ENCODE data around the gene TRIM67.
"Not testable (repeated sequence)": the region's sequence is repeated elsewhere in the genome, so short reads cannot be mapped to it uniquely, and the experiment has no call there.

The TRIM67 gene

GRCh38 chr1:231161667-231162296 lies at the start of gene TRIM67:
Gene TRIM67, plus strand, starts transcription at chr1:231162058. Its CDS starts 912 bp downstream, at chr1:231162970.
- Histone ChIP-seq H3K4me3 (ENCODE audit: low read depth in 1 of 2, low read length in 2 of 2) (peak within 1 kb of the TSS in 1 of 2 donors; percentile 62), H3K9me3 (ENCODE audit: control insufficient read depth in 1 of 2, low read length in 2 of 2) (no peaks in the 10 kb centered on the region), H3K27me3 (ENCODE audit: low read depth, low read length) (peaks cover 31% of the 10 kb centered on the region), H3K27ac (ENCODE audit: low read length) (no peak within 1 kb of the TSS), H3K36me3 (ENCODE audit: control insufficient read depth in 1 of 2, insufficient read depth in 2 of 2, low read length in 2 of 2) (no peaks in the 10 kb centered on the region), H3K4me1 (ENCODE audit: control insufficient read depth in 1 of 2, insufficient read depth in 2 of 2, low read length in 2 of 2) (peaks cover 0 to 32% of the 10 kb centered on the region in 2 donors)

GRCh38 chr1:231116738-231117137 lies 45.1 kb upstream of the TRIM67 start:
- H3K4me3 ChIP-seq (ENCODE audit: low read depth in 1 of 2, low read length in 2 of 2) = no peak overlapping the region
- H3K4me1 ChIP-seq (ENCODE audit: control insufficient read depth in 1 of 2, insufficient read depth in 2 of 2, low read length in 2 of 2) = no peaks in the 10 kb centered on the region
- no peaks in the 10 kb centered on the region for H3K36me3 ChIP-seq (ENCODE audit: control insufficient read depth in 1 of 2, insufficient read depth in 2 of 2, low read length in 2 of 2)
- H3K27me3 ChIP-seq (ENCODE audit: low read depth, low read length) = no peaks in the 10 kb centered on the region
- peaks cover 0 to 8% of the 10 kb centered on the region in 2 donors for H3K9me3 ChIP-seq (ENCODE audit: control insufficient read depth in 1 of 2, low read length in 2 of 2)
- H3K27ac ChIP-seq (ENCODE audit: low read length) = no peak overlapping the region

- Histone ChIP-seq H3K9me3 (ENCODE audit: control insufficient read depth in 1 of 2, low read length in 2 of 2) (peaks cover 0 to 8% of the 10 kb centered on the region in 2 donors), H3K4me1 (ENCODE audit: control insufficient read depth in 1 of 2, insufficient read depth in 2 of 2, low read length in 2 of 2) (no peaks in the 10 kb centered on the region), H3K27ac (ENCODE audit: low read length) (no peak overlapping the region), H3K36me3 (ENCODE audit: control insufficient read depth in 1 of 2, insufficient read depth in 2 of 2, low read length in 2 of 2) (no peaks in the 10 kb centered on the region), H3K27me3 (ENCODE audit: low read depth, low read length) (no peaks in the 10 kb centered on the region), H3K4me3 (ENCODE audit: low read depth in 1 of 2, low read length in 2 of 2) (no peak overlapping the region)
Observed at GRCh38 chr1:231118704-231119453, 43.0 kb upstream of the TRIM67 start.

GRCh38 chr1:231121533-231121932 lies 40.3 kb upstream of the TRIM67 start:
- Histone ChIP-seq H3K9me3 (ENCODE audit: control insufficient read depth in 1 of 2, low read length in 2 of 2) (peaks cover 0 to 8% of the 10 kb centered on the region in 2 donors), H3K36me3 (ENCODE audit: control insufficient read depth in 1 of 2, insufficient read depth in 2 of 2, low read length in 2 of 2) (no peaks in the 10 kb centered on the region), H3K27ac (ENCODE audit: low read length) (no peak overlapping the region), H3K27me3 (ENCODE audit: low read depth, low read length) (no peaks in the 10 kb centered on the region), H3K4me1 (ENCODE audit: control insufficient read depth in 1 of 2, insufficient read depth in 2 of 2, low read length in 2 of 2) (no peaks in the 10 kb centered on the region), H3K4me3 (ENCODE audit: low read depth in 1 of 2, low read length in 2 of 2) (no peak overlapping the region)

- no peak overlapping the region for H3K27ac ChIP-seq (ENCODE audit: low read length)
- peaks cover 0 to 11% of the 10 kb centered on the region in 2 donors for H3K9me3 ChIP-seq (ENCODE audit: control insufficient read depth in 1 of 2, low read length in 2 of 2)
- H3K36me3 ChIP-seq (ENCODE audit: control insufficient read depth in 1 of 2, insufficient read depth in 2 of 2, low read length in 2 of 2) = no peaks in the 10 kb centered on the region
- H3K4me1 ChIP-seq (ENCODE audit: control insufficient read depth in 1 of 2, insufficient read depth in 2 of 2, low read length in 2 of 2) = no peaks in the 10 kb centered on the region
- H3K27me3 ChIP-seq (ENCODE audit: low read depth, low read length) = no peaks in the 10 kb centered on the region
- H3K4me3 ChIP-seq (ENCODE audit: low read depth in 1 of 2, low read length in 2 of 2) = no peak overlapping the region
Observed at GRCh38 chr1:231122143-231122542, 39.7 kb upstream of the TRIM67 start.

GRCh38 chr1:231124746-231125145 lies 37.1 kb upstream of the TRIM67 start:
- H3K9me3 ChIP-seq (ENCODE audit: control insufficient read depth in 1 of 2, low read length in 2 of 2) = peaks cover 0 to 3% of the 10 kb centered on the region in 2 donors
- H3K27ac ChIP-seq (ENCODE audit: low read length) = no peak overlapping the region
- H3K4me3 ChIP-seq (ENCODE audit: low read depth in 1 of 2, low read length in 2 of 2) = no peak overlapping the region

GRCh38 chr1:231125972-231126580 lies 35.8 kb upstream of the TRIM67 start:
- Histone ChIP-seq H3K36me3 (ENCODE audit: control insufficient read depth in 1 of 2, insufficient read depth in 2 of 2, low read length in 2 of 2) (no peaks in the 10 kb centered on the region), H3K27me3 (ENCODE audit: low read depth, low read length) (no peaks in the 10 kb centered on the region)

More at GRCh38 chr1:231124746-231125145, 37.1 kb upstream of the TRIM67 start:
- Histone ChIP-seq H3K4me1 (ENCODE audit: control insufficient read depth in 1 of 2, insufficient read depth in 2 of 2, low read length in 2 of 2) (no peaks in the 10 kb centered on the region), H3K27me3 (ENCODE audit: low read depth, low read length) (no peaks in the 10 kb centered on the region), H3K36me3 (ENCODE audit: control insufficient read depth in 1 of 2, insufficient read depth in 2 of 2, low read length in 2 of 2) (no peaks in the 10 kb centered on the region)

GRCh38 chr1:231127106-231127505 lies 34.8 kb upstream of the TRIM67 start:
- not testable (repeated sequence) for H3K36me3 ChIP-seq (ENCODE audit: control insufficient read depth in 1 of 2, insufficient read depth in 2 of 2, low read length in 2 of 2); H3K9me3 ChIP-seq (ENCODE audit: control insufficient read depth in 1 of 2, low read length in 2 of 2); H3K27ac ChIP-seq (ENCODE audit: low read length); H3K4me1 ChIP-seq (ENCODE audit: control insufficient read depth in 1 of 2, insufficient read depth in 2 of 2, low read length in 2 of 2); H3K4me3 ChIP-seq (ENCODE audit: low read depth in 1 of 2, low read length in 2 of 2); H3K27me3 ChIP-seq (ENCODE audit: low read depth, low read length)

More at GRCh38 chr1:231125972-231126580, 35.8 kb upstream of the TRIM67 start:
- Histone ChIP-seq H3K9me3 (ENCODE audit: control insufficient read depth in 1 of 2, low read length in 2 of 2) (peaks cover 0 to 3% of the 10 kb centered on the region in 2 donors), H3K4me3 (ENCODE audit: low read depth in 1 of 2, low read length in 2 of 2) (no peak overlapping the region), H3K4me1 (ENCODE audit: control insufficient read depth in 1 of 2, insufficient read depth in 2 of 2, low read length in 2 of 2) (no peaks in the 10 kb centered on the region), H3K27ac (ENCODE audit: low read length) (no peak overlapping the region)

GRCh38 chr1:231128471-231128870 lies 33.4 kb upstream of the TRIM67 start:
- H3K9me3 ChIP-seq (ENCODE audit: control insufficient read depth in 1 of 2, low read length in 2 of 2); H3K27me3 ChIP-seq (ENCODE audit: low read depth, low read length): not testable (repeated sequence)

GRCh38 chr1:231130544-231130943 lies 31.3 kb upstream of the TRIM67 start:
- Histone ChIP-seq H3K27ac (ENCODE audit: low read length) (no peak overlapping the region), H3K4me1 (ENCODE audit: control insufficient read depth in 1 of 2, insufficient read depth in 2 of 2, low read length in 2 of 2) (no peaks in the 10 kb centered on the region), H3K27me3 (ENCODE audit: low read depth, low read length) (no peaks in the 10 kb centered on the region), H3K4me3 (ENCODE audit: low read depth in 1 of 2, low read length in 2 of 2) (no peak overlapping the region), H3K9me3 (ENCODE audit: control insufficient read depth in 1 of 2, low read length in 2 of 2) (peaks cover 0 to 3% of the 10 kb centered on the region in 2 donors), H3K36me3 (ENCODE audit: control insufficient read depth in 1 of 2, insufficient read depth in 2 of 2, low read length in 2 of 2) (no peaks in the 10 kb centered on the region)

More at GRCh38 chr1:231128471-231128870, 33.4 kb upstream of the TRIM67 start:
- not testable (repeated sequence) for H3K27ac ChIP-seq (ENCODE audit: low read length); H3K4me1 ChIP-seq (ENCODE audit: control insufficient read depth in 1 of 2, insufficient read depth in 2 of 2, low read length in 2 of 2); H3K4me3 ChIP-seq (ENCODE audit: low read depth in 1 of 2, low read length in 2 of 2); H3K36me3 ChIP-seq (ENCODE audit: control insufficient read depth in 1 of 2, insufficient read depth in 2 of 2, low read length in 2 of 2)

GRCh38 chr1:231132591-231132990 lies 29.3 kb upstream of the TRIM67 start:
- H3K4me3 ChIP-seq (ENCODE audit: low read depth in 1 of 2, low read length in 2 of 2); H3K27ac ChIP-seq (ENCODE audit: low read length); H3K36me3 ChIP-seq (ENCODE audit: control insufficient read depth in 1 of 2, insufficient read depth in 2 of 2, low read length in 2 of 2): not testable (repeated sequence)

More at GRCh38 chr1:231132591-231132990, 29.3 kb upstream of the TRIM67 start:
- H3K9me3 ChIP-seq (ENCODE audit: control insufficient read depth in 1 of 2, low read length in 2 of 2); H3K4me1 ChIP-seq (ENCODE audit: control insufficient read depth in 1 of 2, insufficient read depth in 2 of 2, low read length in 2 of 2); H3K27me3 ChIP-seq (ENCODE audit: low read depth, low read length): not testable (repeated sequence)
